GM21515 (cell line): ENCODE results near the gene SCN2A.

ENCODE experiments used
- ATAC-seq: cut with Tn5 transposase; IDR thresholded peaks from one replicate; pipeline ENCODE4 v1.9.1; 2021; ENCODE audit not compliant: unreplicated experiment

SCN2A gene

DNA sequence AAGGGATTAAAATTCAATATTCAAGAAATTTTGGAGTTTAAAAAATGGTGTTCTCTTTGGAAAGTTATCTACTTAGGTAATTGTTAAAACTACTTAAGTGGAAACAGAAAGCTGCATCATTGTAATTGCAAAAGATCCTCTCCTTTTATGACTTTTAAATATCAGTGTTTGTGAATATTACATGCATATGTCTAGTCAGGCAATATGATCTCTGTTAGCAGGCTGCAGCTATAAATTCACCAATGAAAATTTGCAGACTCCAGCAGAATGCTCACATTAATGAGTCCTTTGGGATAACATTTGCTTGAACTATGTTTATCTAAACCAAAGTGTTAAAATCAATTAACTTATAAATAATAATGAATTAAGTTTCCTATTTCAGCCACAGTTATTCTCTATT is 171.1 kb downstream of the SCN2A start:
- ATAC-seq, result no peak

DNA sequence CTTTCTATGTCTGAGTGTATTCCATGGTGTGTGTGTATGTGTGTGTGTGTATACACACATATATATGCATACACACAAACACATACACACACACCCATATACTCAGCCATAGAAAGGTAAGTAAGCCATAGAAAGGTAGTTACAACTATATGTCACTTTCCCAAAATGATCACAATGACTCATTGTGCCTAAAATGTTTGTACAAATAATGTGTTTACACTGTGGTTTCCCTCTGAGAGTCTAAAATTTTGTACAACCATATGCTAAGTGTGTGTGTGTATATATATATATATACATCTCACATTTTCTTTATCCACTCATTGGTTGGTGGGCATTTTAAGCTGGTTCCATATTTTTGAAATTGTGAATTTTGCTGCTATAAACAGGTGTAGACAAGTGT is 175.0 kb downstream of the SCN2A start:
- ATAC-seq, result no peak

DNA sequence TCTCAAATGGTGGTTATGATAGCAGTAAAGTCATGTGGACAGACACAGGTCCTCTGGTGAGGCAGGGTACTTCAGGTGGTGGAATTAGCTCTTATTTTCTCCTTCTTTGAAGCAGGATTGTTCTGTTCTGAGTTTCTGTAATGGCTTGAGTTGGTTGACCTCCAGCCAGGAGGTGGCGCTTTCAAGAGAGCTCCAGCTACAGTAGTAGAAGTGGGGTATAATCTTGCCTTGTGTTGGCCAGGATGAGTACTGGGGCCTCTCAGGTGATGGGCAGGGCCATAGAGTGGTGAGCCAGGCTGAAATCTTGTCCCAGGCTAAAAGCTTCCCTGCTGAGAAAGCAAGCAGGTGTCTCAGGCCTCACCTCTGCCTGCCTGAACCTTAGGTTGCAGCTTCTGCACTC is 177.8 kb downstream of the SCN2A start:
- ATAC-seq, result no peak

DNA sequence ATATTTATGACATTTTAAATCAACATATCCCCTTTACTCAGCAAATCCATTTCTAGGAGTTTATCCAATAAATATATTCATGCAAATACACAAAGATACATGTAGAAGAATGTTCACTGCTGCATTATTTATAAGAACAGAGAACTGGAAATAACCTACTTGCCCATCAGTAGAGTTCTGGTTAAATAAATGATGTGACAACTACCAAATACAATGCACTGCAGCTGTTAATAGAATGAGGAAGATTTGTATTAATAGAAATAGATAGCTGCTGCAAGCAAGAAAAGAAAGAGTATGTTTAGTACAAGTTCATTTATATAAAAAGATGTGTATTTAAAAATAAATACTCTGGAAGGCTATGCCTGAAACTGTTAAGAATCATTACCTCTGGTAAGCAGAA is 181.0 kb downstream of the SCN2A start:
- ATAC-seq, result no peak

DNA sequence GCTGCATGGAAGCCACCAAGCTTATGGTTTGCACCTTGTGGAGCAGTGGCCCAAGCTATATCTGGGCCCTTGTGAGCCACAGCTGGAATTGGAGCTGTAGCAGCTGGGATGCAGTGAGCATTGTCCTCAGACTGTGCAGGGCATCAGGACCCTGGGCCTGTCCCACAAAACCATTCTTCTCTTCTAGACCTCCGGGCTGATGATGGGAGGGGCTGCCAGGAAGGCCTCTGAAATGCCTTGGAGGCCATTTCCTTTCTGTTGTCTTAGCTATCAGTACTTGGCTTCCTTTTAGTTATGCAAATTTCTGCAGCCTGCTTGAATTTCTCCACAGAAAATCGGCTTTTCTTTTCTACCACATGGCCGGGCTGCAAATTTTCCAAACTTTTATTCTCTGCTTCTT is 183.9 kb downstream of the SCN2A start:
- no peak for ATAC-seq

DNA sequence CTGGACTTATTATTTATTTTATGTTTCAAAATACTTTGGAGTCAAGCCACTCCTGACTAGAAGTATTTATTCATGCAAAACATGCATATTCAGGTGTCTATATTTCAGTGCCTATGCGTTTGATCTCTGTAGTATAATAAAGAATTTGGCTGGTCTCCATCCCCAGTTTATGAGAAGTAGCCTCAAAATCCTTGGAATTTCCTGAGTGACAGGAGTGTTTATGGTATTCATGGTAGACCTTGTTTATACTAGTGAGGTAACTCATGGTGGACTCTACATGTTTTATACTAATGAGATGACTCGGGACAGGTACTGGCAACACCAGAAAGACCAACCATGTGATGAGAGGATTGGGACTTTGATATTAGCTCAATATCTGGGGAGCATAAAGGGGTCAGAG is 186.3 kb downstream of the SCN2A start:
- no peak for ATAC-seq

DNA sequence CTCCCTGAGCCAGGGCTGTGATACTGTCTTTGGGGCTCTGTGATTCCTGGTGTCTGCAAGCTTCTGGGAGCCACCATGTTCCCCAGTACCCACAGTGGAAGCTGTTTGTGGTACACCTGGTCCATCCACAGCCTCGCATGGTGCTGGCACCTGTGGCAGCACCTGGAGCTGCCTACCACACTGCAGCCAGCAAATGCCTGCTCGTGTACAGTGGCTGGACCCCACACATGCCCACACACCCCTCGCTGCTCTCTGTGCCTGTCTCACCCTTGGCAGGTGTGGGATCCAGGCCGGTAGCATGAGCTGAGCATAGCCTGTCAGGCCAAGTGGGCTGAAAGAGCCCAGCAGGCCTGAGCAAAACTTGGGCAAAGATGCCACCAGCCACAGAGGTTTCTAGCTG is 188.5 kb downstream of the SCN2A start:
- ATAC-seq, result no peak

DNA sequence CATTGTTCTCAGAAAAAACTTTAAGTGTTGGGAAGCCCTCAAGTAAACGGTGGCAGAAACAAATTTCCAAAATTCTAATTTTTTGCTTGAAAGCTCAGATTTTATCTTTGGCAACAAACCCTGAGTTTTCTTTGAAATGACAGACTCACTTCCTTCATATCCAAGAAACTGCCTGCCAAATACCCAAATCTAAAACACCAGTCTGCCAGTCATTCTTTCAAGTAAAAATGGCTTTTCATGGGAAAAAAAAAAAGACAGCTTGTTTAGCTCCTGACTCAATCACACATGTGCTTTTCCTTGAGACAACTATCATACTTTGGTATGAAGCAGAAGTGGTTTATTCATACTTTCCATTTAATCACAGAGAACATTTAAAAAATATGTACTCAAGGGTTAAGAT is 189.7 kb downstream of the SCN2A start:
- ATAC-seq, result no peak

DNA sequence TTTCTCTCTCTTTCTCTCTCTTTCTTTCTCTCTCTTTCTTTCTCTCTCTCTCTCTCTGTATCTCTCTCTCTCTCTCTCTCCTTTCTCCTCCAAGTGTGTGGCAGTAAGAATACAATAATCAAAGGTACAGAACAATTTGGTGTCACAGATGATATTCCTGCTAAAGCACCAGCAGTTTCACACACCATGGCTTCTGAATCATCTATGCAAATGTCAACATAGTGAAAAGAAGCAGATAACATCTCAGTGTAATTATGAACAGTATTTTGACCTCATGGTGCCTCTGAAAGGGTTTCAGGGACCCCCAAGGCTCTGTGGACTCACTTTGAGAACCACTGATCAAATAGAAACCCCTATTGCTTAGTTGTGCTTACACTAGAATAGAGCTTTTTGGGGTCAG is 191.8 kb downstream of the SCN2A start:
- ATAC-seq, result no peak

DNA sequence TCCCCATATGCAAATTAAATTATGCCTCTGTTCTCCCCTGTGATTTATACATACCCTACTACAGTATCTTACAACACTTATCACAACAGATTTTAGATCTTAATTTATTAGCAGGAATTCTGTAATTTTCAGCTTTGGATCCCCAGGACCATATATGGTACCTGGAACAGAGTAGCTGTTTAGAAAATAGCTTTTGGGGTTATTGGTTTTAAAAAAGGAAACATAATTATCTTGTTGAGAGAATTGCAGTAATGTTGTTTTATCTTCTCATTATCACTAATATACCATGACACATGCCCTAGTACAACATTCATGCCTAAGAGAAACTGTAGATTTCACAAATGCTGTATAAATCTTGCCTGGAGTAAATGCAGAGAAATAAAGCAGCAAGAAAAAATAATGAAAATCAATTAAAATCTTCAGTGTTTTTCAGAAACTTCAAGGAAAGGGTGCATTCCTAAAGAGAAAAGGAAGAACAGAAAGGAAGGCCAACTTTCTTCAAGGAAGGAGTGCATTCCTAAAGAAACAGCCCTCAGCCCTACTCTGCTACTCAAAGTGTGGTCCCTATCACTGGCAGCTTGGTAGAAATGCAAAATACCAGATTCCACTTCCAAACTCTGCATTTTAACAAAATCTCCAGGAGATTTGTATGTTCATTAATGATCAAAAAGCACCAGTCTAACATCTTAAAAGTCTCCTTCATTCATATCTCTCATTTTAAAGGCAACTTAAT is 193.2 kb downstream of the SCN2A start:
- no peak for ATAC-seq

DNA sequence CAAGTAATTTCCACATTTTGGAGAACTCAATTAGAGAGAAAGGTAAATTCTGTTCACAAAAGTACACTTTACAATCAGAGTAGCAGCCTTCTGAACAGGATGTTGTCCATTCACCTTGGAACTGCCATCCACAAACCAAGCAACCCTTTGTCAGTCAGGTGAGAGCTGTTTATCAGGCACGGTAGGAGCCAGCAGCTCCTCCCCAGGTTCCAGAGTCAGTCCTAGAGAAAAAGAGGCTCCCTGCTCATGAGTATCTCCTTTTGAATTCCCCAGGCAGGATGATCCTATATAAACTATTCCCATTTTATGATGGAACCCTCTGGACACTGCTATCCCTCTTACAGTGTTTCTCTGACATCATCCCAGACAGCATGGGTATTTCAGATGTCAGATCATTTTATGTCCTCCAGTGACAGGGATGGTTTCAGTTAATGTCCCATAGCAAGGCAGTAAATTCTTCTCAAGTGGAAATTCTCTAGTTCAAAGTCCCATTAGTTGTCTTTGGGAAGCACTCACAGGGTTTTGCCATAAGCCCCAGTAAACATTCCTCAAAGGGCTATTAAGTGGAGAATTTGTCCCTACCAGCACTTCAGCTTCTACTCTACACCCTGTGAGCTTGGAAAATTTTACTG is 195.8 kb downstream of the SCN2A start:
- no peak for ATAC-seq

DNA sequence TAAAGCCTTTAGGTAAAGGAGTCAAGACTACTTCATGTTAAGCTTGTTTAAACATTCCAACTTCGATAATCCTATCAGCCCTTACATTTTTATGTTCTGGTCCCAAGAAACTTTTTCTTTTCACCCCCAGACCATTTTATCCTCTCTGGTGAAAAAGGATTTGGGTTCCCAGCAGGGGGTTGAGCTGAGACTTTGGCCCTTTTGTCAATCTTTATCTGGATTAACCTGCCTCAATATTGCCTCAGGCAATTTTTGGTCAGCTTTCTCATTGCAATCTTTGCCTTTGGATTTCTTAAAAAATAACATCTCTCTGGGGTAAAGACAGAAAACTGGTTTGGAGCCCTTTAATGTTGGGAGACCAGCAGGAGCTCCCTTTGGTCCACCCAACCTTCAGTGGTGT is 196.4 kb downstream of the SCN2A start:
- no peak for ATAC-seq

DNA sequence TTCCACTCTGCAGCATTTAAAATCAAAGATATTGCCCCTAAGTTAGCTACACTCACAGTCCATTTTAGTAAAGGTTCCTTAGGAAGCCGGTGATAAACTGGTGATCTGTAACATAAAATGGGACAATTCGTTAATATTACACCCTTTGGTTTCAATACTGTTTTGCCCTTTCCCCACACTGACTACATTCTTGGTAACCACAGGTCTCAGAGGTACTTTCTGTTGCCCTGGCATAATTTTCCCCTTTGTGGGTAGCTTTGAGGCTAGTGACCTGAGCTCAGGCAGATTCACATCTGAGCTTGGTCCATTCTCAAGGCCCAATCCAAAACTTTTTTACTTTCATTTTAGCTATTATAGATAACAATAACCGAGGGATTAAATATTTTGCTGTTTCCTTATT is 197.3 kb downstream of the SCN2A start:
- ATAC-seq, result no peak

DNA sequence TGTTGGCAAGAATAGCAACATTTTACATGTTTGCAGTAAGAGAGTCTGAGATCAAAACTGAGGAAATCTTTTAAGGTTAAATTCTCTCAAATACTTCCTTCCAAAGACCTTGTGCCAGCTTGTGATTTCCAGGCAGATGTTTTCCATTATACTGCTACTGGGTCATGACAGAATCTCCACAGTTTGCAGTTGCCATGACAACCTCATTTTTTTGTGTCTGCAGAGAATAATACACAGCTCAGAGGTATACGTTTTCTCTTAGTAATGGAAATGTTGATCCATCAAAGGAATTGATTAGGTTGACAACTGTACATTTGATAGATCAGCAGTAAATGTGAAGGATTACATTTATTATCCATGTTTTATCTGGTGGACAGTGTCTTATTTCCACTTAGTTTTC is 201.2 kb downstream of the SCN2A start:
- ATAC-seq, result no peak
